Stimulated activated CD4-positive, alpha-beta T cell treated with anti-CD3 and anti-CD28 coated beads, Interleukin-15, amount 100 ng/mL, for 1 hour (primary cell): ENCODE measurements around the gene PDE8B.
"Not testable (repeated sequence)": the region's sequence is repeated elsewhere in the genome, so short reads cannot be mapped to it uniquely, and the experiment has no call there.

Source experiments
- DNase-seq, 2 donors: peaks; one replicate each; pipeline ENCODE4 v3.0.0-alpha.2; 2020; ENCODE audit warnings: low read depth in 1 of 2, low spot score in 1 of 2

The PDE8B gene

DNA sequence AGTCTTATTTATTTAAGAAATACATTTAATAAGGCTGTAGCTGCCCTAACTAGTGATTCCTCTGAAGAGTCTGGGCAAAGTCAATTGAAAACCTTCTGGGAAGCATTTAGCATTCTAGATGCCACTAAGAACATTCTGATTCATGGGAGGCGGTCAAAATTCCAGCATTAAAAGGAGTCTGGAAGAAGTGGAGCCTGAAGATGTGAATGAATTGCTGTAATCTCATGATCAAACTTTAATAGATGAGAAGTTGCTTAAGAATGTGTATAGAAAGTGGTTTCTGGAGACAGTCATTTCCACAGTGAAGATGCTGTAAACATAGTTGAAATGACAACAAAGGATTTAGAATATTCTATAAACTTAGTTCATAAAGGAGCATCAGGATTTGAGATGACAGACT lies 220.2 kb downstream of the PDE8B start:
- no peak for DNase-seq

DNA sequence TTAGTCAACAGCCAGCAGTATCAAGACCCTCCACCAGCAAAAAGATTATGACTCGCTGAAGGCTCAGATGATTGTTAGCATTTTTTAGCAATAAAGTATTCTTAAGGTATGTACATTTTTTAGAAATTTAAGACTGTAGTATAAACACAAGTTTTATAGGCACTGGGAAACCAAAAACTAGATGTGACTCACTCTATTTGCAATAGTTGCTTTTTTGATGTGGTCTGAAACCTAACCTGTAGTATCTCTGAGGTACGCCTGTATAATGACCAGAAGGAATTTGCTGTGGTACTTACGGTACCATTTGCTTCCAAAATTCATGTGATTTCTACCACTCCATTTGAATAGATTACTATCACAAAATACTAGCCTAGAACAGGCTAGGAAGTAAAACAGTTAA lies 220.8 kb downstream of the PDE8B start:
- DNase-seq: no peak

DNA sequence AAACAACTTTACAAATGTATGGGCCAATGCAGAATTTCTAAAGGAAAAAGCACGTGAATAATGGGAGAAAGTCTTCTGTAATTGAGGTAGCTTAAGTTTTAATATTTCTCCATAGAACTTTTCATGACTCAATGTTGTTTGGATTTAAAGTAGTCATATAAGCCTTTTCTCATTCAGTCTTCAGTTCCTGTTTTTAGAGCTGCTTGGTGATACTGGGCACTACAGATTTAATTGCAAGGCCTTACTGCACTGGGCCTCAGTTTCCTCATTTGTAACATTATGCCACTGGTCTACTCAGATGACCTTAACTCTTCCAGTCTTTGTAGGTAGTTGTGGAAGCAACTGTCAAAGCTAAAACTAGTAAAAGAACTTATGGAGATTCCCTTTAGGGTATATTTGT lies 221.2 kb downstream of the PDE8B start:
- DNase-seq: no peak

DNA sequence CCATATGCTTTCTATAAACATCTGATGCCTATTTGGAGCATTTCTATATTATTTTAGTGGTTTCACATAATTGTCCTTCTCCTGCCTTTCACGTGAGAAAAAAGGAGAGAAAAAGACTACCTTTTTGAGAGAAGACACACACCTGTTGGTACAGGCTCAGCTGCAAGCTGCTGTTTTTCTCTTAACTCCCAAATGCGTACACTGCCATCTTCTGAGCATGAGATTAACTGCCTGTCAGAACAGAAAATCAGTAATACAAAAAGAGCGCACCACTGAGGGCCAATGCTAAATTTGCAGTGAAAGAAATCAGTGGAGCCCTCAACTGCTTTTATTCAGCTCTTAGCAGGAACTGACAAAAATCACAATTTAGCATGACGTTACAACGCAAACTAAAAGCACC lies 226.7 kb downstream of the PDE8B start:
- no peak for DNase-seq

DNA sequence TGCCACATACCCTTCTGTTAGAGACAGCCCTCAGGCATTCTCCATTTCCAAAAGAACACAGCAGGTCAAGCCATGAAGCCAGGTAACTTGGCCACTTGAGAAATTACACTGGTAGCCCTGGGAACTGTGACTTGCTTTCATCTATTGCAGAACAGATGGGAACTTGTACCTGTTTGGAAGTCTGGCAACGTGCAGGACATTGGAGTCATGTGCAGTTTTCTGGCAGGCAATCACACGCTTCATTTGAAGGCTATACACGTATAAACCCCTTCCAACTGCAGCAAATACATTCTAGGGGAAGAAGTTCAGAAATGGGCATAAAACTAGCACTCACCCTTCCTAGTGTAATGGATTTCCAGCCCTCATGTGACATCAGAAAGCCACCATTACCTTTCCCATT lies 227.6 kb downstream of the PDE8B start:
- no peak for DNase-seq

DNA sequence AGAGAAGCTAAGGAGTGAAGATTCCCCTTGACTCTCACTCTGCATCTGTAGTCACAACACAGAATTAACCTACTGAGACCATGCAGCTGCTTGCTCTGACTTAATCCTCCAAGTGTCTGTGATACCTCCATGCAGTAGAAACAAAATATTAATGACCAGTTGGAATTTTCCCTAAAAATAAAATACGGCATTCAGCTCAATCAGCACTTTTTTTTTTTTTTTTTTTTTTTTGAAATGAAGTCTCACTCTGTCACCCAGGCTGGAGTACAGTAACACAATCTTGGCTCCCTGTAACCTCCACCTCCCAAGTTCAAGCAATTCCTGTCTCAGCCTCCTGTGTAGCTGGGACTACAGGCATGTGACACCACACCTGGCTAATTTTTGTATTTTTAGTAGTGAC lies 233.2 kb downstream of the PDE8B start:
- no peak for DNase-seq

DNA sequence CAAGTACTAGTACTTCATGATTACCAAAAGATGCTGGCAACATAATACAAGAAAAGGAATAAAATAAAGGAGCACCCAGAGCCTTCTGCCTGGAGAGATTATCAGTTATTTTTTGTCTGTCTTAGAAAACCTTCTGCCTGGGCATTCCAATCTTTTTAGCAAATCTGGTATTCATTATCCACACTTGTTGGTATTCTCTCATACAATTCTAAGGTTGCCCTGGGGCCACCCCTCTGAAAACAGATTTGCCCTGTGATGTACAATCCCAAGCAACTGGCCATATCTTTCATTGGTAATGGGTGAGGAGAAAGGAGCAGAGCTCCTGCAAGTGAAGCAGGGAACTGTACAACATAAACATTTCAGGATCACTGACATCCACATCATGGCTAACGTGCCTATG lies 233.9 kb downstream of the PDE8B start:
- DNase-seq: no peak

DNA sequence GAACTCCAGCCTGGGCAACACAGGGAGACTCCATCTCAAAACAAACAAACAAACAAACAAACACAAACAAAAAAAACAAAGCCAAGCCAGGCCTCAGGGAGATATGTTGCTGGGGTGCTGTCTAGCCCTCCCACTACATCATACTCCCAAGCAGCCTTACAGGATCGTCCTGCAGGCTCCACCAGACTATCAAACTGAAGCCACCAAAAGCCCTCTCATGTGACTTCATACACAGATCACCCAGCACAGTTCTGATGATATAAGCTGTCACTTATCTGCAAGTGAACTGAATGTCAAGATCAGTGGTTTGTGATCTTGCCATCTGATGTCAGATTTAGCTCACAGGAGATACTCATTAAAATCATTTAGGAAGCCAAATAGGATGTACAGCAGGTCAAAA lies 238.4 kb downstream of the PDE8B start:
- DNase-seq: no peak

DNA sequence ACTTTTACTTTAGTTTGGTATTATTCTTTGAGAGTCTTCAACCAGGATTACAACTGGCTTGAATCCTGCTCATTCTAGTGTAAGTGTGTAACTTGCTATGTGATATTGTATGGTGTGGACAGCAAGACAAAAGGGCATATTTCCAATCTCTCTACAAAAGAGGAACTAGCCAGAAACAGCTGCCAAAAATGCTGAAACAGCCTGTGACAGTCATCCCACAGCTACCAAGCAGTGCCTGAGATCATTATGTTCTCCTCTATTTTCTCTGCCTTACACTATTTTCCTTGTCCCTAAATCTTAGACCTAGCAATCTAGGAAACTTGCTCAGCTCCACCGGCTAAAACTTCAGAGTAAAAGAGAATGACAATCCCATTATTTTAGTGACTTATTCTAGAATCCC lies 238.8 kb downstream of the PDE8B start:
- no peak for DNase-seq

DNA sequence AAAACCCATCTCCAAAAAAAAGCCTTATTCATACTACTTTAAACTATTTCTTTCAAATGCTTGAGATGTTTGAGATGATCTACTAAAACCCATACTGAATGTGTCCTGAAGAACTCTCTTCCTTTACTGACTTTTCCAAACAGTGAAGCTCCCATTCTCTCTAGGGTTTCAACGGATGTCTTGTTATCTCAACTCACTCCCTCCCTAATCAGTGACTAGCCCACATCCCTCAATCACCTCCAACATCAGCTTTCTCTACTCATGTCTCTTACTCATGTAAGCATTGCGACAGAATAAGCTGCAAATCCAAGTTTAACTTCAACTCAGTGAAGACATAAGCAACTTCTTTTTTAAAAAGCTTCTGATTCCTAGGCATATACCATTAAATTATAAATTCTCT lies 239.5 kb downstream of the PDE8B start:
- DNase-seq: no peak

DNA sequence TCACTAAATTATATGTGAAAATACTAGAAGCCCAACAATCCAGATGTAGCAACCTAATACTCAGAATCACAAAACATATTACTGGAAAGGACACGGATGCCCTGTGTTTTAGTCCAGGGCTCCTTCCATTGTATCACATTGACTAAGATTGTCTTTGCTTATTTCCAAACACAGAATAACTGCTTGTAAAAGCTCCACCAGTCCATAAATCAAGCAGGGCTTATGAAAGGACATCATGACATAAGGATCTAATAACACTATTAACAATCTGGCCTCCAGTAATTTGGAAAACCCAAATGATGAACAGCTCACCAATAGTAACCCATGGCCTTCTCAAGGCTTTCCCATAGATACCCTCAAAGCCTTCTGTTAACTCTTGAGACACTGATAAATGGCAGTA lies 241.9 kb downstream of the PDE8B start:
- DNase-seq: no peak

DNA sequence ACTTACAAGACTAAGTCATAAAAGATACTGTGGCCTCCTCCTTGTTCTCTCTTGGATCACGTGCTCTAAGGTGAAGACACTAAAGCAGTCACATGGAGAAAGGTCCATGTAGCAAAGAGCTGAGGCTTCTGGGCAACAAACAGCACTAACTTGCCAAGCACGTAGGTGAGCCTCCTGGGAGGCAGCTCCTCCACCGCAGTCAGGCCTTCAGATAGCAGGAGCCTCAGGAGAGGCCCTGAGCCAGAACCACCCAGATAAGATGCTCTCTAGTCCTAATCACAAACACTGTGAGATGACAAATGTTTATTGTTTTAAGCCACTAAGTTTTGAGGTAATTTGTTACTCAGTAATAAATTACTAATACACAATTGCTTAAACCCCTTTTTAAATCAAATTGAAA lies 243.6 kb downstream of the PDE8B start:
- DNase-seq: no peak

DNA sequence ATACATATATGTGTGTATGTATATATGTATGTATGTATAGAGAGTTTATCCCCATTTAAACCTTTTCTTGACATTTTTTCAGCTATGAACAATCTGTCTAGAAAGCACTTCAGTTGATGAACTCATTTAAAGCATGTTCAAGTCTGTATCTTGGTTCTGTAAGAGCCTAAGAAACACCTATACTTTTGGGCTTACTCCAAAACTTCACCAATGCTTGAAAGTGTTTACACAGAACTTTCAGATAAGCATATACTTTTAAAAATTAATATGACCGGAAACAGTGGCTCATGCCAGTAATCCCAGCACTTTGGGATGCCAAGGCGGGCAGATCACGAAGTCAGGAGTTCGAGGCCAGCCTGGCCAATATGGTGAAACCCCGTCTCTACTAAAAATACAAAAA lies 250.8 kb downstream of the PDE8B start:
- DNase-seq: no peak

DNA sequence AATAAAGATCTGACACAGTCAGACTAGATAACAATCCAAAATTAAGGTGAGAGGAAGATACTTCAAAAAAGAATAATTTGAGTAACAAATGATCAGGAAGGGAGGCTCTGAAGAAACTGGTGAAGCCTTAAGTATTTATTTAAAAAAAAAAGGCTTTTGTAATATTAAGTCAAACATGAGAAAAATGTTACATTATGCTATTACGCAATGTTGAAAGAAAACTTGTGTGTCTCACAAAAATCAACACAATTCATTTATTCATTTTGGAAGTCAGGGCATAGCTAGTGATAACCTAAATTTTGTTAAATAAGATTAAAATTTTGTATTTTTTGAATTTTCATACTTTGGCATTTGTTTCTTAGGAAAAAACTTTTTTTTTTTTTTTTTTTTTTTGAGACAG lies 253.4 kb downstream of the PDE8B start:
- DNase-seq: no peak

DNA sequence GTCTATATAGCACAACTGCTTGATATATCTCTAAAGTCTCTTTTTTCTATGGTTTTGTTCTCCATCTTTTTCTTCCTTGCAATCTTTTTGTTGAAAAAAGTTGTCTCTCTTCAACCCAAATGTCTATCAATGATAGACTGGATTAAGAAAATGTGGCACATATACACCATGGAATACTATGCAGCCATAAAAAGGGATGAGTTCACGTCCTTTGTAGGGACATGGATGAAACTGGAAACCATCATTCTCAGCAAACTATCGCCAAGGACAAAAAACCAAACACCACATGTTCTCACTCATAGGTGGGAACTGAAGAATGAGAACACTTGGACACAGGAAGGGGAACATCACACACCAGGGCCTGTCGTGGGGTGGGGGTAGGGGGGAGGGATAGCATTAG lies 258.4 kb downstream of the PDE8B start:
- not testable (repeated sequence) for DNase-seq

DNA sequence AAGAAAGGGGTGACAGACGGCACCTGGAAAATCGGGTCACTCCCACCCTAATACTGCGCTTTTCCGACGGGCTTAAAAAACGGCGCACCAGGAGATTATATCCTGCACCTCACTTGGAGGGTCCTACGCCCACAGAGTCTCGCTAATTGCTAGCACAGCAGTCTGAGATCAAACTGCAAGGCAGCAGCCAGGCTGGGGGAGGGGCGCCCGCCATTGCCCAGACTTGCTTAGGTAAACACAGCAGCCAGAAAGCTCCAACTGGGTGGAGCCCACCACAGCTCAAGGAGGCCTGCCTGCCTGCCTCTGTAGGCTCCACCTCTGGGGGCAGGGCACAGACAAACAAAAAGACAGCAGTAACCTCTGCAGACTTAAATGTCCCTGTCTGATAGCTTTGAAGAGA lies 264.6 kb downstream of the PDE8B start:
- not testable (repeated sequence) for DNase-seq
